HG03060 (cell line): ENCODE measurements around the gene PHC3.

Experiments
- ATAC-seq: cut with Tn5 transposase; IDR thresholded peaks from one replicate; pipeline ENCODE4 v1.9.1; 2021; ENCODE audit warnings: low read depth, moderate number of reproducible peaks; ENCODE audit not compliant: unreplicated experiment

The PHC3 gene

GRCh38 chr3:170079536-170080165, 101.9 kb downstream of the PHC3 start:
- no peak for ATAC-seq

GRCh38 chr3:170078620-170079281, 102.8 kb downstream of the PHC3 start:
- ATAC-seq = no peak

- no peak for ATAC-seq
Observed at GRCh38 chr3:170077361-170077760, 104.2 kb downstream of the PHC3 start.

GRCh38 chr3:170076715-170077238, 104.8 kb downstream of the PHC3 start:
- ATAC-seq = no peak

- no peak for ATAC-seq
Observed at GRCh38 chr3:170075441-170076091, 106.0 kb downstream of the PHC3 start.

- no peak for ATAC-seq
Observed at GRCh38 chr3:170064108-170064507, 117.4 kb downstream of the PHC3 start.

- ATAC-seq = no peak
Observed at GRCh38 chr3:170063691-170064090, 117.8 kb downstream of the PHC3 start.

- ATAC-seq = no peak
Observed at GRCh38 chr3:170062769-170063168, 118.8 kb downstream of the PHC3 start.

GRCh38 chr3:170062068-170062467, 119.5 kb downstream of the PHC3 start:
- ATAC-seq = no peak

- no peak for ATAC-seq
Observed at GRCh38 chr3:170059447-170059846, 122.1 kb downstream of the PHC3 start.

- ATAC-seq = no peak
Observed at GRCh38 chr3:170058127-170058526, 123.4 kb downstream of the PHC3 start.

GRCh38 chr3:170057550-170057949, 124.0 kb downstream of the PHC3 start:
- no peak for ATAC-seq

- ATAC-seq = peak; percentile 93
Observed at GRCh38 chr3:170056710-170057454, 124.7 kb downstream of the PHC3 start.

- ATAC-seq = peak; percentile 45
Observed at GRCh38 chr3:170055209-170055608, 126.3 kb downstream of the PHC3 start.

- no peak for ATAC-seq
Observed at GRCh38 chr3:170054204-170054603, 127.3 kb downstream of the PHC3 start.

- ATAC-seq = no peak
Observed at GRCh38 chr3:170052398-170052797, 129.1 kb downstream of the PHC3 start.

GRCh38 chr3:170050753-170051152, 130.8 kb downstream of the PHC3 start:
- ATAC-seq = no peak

- no peak for ATAC-seq
Observed at GRCh38 chr3:170049146-170050000, 132.2 kb downstream of the PHC3 start.

GRCh38 chr3:170047133-170047404, 134.5 kb downstream of the PHC3 start:
- ATAC-seq = no peak
